ENCODE results near the gene FFAR1.

FFAR1 gene

DNA sequence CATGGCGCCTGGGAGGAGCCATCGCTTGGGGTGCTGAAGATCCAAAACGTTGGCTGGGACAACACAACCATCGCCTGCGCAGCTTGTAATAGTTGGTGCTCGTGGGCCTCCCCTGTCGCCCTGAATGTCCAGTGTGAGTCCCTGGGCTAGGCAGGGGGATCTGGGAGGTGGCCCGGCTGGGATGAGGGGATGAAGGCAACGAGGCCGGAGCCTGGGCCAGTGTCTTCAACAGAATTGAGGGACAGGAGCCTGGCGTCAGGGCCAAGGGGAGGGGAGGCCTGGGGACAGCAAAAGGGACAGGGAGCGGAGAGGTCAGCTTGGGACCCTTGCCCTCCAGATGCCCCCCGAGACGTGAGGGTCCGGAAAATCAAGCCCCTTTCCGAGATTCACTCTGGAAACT, 6.7 kb upstream of the FFAR1 start:
- in situ Hi-C loops (cut with MboI; ENCODE audit: low sequenced_read_pairs): loop anchor here (10.0 kb wide), 1 partner anchor 124 kb away; no protein-coding TSS in a partner anchor

DNA sequence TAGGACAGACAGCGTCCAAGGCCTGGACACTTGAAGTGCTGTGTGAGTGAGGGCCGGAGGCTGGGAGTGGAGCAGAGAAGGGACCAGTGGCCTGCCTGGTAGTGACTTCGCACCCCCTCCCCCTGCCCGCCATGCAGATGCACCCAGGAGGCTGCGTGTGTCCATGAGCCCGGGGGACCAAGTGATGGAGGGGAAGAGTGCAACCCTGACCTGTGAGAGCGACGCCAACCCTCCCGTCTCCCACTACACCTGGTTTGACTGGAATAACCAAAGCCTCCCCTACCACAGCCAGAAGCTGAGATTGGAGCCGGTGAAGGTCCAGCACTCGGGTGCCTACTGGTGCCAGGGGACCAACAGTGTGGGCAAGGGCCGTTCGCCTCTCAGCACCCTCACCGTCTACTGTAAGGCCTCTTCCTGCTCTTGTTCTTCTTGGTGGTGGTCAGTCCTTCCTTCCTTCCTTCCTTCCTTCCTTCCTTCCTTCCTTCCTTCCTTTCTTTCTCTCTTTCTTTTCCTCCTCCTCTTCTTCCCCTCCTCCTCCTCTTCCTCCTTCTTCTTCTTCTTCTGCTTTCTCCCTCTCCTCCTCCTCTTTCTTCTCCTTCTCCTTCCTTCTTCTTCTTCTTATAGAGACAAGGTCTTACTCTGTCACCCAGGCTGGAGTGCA, 6.0 kb upstream of the FFAR1 start:
- in situ Hi-C loops (cut with MboI; ENCODE audit: low sequenced_read_pairs): loop anchor here (10.0 kb wide), 1 partner anchor 123 kb away; no protein-coding TSS in a partner anchor

DNA sequence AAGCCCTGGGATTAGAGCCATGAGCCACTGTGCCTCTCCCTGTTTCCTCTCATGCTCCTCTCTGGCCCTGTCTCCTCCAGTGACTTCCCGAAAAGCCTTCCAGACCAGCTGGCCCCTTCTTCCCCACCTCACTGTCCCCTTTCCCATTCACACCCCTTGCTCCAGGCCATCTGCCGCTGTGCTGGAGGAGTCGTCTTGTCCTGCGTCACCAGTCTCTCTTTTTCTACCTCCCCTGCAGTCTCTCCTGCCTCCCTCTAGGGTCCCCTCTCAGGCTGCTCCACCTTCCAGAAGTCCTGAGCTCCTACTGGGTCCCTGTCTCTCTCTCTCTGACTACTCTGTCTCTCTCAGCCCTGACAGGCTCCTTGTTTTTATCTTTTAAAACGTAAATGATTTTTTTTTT, 5.3 kb upstream of the FFAR1 start:
- in situ Hi-C loops (cut with MboI; ENCODE audit: low sequenced_read_pairs): loop anchor here (10.0 kb wide), 1 partner anchor 122 kb away; no protein-coding TSS in a partner anchor

DNA sequence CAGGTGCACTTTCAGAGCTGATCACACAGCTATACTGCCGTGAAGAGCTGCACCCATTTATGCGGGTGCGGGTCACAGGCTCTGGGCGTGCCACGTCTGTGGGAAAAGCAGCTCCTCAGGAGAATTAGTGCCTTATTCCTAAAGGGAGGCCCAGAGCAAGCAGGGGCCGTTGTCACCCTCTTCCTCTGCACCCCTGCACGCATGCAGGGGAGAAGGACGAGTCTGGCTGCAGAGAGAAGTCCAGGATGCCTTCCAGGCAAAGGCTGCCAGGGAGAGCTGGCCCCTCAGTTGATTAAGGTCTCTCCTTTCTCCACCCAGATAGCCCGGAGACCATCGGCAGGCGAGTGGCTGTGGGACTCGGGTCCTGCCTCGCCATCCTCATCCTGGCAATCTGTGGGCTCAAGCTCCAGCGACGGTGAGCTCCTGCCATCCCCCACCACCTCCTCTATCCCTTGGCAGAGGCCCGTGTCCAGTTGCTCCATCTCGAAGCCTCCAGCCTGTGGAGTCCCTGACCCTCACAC, 3.1 kb upstream of the FFAR1 start:
- in situ Hi-C loops (cut with MboI; ENCODE audit: low sequenced_read_pairs): loop anchor here (10.0 kb wide), 1 partner anchor 120 kb away; no protein-coding TSS in a partner anchor

DNA sequence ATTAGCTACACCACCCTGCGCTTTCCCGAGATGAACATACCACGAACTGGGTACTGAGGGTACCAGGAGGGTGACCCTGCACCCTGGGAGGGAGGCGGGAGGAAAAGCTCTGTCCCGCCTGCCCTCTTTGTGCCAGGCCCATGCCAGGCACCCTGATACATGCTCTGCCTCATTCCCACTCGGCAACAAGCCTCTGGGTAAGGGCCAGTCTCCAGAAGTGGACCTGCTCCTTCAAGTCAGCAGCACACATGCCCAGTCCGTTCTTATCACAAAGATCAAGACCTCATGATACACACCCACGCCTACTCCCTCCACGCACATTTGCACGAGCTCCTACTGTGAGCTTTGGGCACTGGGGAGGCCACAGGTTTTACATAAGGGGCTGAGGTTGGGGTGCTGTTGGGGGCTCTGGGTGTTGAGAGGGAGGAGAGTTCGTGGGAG, 2.0 kb upstream of the FFAR1 start:
- in situ Hi-C loops (cut with MboI; ENCODE audit: low sequenced_read_pairs): loop anchor here (10.0 kb wide), 1 partner anchor 119 kb away; no protein-coding TSS in a partner anchor

DNA sequence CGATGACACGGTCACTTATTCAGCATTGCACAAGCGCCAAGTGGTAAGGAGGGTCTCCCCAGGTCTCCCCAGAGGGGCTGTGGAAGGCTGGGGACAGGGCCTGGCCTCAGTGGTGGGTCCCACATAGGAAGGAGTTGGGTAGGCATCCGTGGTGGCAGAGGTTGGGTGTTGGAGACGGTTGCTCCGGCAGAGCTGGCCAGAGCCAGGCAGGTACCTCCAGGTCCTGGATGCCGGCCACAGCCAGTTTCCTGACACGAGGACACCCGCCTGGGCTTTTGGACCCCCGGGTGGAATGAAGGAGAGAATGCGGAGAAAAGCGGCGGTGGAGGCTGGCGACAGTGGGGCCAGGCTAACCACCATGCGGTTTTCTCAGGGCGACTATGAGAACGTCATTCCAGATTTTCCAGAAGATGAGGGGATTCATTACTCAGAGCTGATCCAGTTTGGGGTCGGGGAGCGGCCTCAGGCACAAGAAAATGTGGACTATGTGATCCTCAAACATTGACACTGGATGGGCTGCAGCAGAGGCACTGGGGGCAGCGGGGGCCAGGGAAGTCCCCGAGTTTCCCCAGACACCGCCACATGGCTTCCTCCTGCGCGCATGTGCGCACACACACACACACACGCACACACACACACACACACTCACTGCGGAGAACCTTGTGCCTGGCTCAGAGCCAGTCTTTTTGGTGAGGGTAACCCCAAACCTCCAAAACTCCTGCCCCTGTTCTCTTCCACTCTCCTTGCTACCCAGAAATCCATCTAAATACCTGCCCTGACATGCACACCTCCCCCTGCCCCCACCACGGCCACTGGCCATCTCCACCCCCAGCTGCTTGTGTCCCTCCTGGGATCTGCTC, 1.3 kb upstream of the FFAR1 start:
- in situ Hi-C loops (cut with MboI; ENCODE audit: low sequenced_read_pairs): loop anchor here (10.0 kb wide), 1 partner anchor 118 kb away; no protein-coding TSS in a partner anchor

DNA sequence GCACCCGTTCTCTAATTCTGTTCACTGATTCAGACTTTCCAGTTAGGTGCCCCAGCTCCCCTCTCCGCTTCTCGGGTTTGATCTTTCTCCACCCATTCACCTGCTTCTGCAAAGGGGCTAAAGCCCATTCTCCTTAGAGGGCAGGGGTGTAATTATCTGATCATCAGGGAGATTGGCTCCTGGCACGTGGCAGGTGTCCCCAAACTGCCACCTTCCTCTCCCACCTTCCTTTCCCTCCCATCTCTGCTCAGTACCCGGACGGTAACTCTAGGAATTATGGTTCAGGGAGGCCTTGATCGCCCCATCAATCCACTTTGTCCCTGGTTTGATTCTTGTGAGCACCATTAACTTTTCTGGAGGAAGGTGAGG, 212 bp downstream of the FFAR1 start:
- in situ Hi-C loops (cut with MboI; ENCODE audit: low sequenced_read_pairs): loop anchor here (10.0 kb wide), 1 partner anchor 117 kb away; no protein-coding TSS in a partner anchor

DNA sequence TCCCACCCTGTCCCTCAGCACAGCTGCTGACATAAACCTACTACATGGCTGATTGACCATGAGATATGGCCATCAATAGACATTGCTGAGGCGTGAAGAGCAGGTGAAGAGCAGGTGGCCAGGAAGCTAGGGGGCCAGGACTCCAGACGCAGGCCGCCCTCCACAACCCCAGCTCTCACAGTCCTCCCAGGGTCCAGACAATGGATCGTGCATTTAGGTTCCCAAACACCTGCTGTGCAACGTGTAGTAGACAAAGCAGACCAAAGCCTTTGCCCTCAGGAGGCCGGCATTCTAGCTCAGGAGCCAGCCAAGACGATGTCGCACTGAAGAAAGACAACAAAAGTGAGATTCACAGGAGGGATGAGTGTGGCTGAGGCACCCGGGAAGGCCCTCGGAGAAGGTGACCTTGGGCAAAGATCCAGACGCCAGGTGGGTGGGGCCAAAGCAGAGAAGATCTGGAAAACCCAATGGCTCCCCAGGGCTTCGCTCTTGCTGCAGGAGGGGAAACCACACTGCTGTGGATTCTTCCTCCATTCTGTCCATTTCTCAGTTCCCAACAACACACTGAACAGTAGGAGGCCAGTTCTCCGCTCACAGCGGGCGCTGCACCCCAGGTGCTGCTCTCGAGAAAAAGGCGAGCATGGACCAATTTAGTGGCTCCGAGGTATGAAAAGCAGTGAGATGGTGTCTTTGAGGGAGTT, 1.4 kb downstream of the FFAR1 start:
- in situ Hi-C loops (cut with MboI; ENCODE audit: low sequenced_read_pairs): loop anchor here (10.0 kb wide), 1 partner anchor 116 kb away; no protein-coding TSS in a partner anchor

DNA sequence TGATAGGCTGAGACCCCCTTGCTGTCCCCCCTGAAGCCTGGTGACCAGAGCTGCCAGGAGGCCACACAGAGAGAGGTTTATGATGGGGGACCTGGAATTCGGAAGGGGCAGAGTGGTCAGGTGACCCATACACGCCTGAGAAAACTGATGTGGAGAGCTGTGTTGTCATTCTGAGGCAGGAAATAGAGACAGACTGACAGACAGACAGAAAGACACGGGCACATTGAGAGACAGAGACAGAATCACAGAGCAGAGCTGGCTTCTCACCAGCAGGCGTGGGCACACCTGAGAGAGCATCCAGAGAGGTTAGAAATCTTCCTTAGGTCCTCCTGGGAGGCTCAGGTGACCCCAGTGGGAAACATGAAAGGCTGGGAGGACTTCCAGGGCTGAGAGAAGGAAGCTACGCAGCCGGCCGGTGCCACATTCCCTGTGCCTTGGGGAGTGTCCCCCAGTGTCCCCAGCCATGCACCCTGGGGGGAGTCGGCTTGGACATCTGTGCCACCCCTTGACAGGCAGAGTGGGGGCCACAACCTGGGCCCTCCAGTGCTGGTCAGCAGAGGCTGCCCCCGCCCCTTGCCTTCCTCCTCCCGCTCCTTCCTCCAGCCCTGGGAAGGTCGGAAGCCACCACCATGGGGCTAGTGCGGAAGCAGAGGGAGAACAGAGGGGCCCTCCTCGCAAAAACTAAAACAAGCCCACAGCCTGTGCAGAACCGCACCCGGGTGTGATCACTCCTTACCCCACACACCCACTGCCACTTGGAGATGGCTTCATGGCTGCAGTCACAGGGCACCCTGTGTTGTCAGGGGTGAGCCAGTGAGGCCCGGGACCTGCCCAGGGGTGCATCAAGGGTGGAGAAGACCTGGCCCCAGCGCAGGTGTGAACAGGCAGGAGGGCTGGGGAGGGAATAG, 2.2 kb downstream of the FFAR1 start:
- in situ Hi-C loops (cut with MboI; ENCODE audit: low sequenced_read_pairs): loop anchor here (10.0 kb wide), 1 partner anchor 115 kb away; no protein-coding TSS in a partner anchor

DNA sequence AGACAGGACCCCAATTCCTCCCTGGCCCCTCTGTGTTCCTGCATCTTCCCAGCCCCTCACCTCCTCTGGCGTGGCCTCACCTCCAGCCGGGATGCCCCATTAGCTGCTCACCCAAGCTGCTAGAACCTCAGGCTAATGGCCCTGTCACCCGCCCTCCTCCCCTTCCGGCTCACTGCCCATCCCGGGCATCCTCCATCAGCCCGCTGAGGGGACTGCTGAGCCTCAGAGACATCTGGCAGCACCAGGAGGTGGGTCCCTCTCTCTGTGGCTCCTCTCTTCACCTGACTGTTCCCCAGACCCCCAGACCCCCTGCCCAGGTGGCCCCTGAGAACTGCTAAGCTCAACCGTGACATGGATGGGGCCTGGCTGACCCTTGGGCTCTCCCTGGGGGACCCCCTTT, 2.9 kb downstream of the FFAR1 start:
- in situ Hi-C loops (cut with MboI; ENCODE audit: low sequenced_read_pairs): no loop called here

DNA sequence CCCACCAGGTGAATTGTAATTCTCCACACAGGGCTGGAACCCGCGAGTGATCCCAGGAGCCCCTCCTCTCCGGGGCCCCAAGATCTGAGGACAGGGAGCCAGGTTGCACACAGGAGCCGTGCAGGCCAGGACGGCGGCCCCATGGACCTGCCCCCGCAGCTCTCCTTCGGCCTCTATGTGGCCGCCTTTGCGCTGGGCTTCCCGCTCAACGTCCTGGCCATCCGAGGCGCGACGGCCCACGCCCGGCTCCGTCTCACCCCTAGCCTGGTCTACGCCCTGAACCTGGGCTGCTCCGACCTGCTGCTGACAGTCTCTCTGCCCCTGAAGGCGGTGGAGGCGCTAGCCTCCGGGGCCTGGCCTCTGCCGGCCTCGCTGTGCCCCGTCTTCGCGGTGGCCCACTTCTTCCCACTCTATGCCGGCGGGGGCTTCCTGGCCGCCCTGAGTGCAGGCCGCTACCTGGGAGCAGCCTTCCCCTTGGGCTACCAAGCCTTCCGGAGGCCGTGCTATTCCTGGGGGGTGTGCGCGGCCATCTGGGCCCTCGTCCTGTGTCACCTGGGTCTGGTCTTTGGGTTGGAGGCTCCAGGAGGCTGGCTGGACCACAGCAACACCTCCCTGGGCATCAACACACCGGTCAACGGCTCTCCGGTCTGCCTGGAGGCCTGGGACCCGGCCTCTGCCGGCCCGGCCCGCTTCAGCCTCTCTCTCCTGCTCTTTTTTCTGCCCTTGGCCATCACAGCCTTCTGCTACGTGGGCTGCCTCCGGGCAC, 3.9 kb downstream of the FFAR1 start:
- in situ Hi-C loops (cut with MboI; ENCODE audit: low sequenced_read_pairs): no loop called here

DNA sequence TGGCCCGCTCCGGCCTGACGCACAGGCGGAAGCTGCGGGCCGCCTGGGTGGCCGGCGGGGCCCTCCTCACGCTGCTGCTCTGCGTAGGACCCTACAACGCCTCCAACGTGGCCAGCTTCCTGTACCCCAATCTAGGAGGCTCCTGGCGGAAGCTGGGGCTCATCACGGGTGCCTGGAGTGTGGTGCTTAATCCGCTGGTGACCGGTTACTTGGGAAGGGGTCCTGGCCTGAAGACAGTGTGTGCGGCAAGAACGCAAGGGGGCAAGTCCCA, 4.4 kb downstream of the FFAR1 start:
- in situ Hi-C loops (cut with MboI; ENCODE audit: low sequenced_read_pairs): no loop called here

DNA sequence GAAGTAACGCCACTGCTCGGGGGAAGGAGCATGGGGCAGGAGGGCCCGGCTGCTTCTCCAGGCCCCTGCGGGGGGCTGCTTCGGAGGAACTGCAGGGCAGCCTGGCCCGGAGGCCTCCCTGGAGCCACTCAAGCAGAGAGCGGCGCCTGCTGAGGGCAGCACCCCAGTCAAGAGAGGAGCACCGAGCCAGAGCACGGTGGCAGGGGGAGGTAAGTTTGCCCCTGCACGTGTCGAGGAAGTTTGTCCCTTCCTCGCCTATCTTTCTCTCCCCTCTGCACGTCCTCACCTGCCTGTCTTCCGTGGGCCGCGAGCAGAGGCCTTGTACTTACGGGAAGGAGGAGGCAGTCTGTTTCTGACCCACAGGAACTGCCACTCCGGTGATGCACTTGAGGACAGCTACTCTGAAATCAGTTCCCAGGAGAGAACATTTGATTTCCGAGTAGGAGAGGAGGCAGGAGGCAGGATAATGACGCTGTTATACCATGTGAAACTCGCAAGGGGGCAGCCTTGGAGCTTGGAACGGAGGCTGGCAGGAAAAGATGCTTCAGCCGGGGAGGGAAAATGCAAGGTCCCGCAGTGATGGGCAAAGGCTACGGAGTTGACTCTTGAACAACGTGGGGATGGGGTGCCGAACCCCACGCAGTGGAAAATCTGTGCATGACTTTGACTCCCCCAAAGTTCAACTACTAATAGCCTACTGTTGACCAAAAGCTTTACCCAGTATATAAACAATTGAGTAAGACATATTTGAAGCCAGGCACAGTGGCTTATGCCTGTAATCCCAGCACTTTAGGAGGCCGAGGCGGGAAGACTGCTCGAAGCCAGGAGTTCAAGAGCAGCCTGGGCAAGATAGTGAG, 5.0 kb downstream of the FFAR1 start:
- in situ Hi-C loops (cut with MboI; ENCODE audit: low sequenced_read_pairs): no loop called here

DNA sequence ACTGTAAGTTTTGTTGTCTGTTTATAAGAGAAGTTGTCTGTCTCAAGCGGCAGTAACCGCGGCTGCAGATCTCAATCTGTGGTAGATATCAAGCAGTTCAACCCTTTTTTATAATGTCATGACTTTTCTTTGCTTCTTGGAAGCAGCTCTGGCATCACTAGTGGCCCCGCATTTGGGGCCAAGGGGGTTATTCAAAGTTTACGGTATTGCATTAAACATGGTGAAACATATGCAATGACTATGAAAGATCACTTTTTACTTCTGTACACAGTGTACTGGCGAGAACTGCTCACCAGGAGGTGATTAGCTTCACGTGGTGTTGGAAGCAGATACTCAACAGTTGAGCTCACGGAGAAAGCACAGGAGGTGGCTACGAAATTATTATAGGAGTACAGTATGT, 5.9 kb downstream of the FFAR1 start:
- in situ Hi-C loops (cut with MboI; ENCODE audit: low sequenced_read_pairs): no loop called here

DNA sequence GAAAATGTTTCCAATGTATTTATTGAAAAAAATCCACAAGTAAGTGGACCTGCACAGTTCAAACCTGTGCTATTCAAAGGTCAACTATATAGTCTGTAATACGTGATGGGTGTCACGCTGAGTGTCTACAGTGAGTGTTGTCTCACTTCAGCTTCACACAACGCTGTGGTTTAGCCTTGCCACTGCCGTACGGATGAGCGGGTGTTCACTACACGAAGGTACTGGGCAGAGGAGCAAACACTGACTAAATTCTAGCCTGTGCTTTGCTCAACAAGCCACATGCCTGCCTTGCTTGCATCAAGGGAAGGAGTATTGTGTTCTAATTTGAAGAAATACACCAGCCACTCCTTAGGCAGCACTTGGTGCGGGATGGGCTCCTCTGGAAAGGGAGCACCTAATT, 7.2 kb downstream of the FFAR1 start:
- in situ Hi-C loops (cut with MboI; ENCODE audit: low sequenced_read_pairs): no loop called here

DNA sequence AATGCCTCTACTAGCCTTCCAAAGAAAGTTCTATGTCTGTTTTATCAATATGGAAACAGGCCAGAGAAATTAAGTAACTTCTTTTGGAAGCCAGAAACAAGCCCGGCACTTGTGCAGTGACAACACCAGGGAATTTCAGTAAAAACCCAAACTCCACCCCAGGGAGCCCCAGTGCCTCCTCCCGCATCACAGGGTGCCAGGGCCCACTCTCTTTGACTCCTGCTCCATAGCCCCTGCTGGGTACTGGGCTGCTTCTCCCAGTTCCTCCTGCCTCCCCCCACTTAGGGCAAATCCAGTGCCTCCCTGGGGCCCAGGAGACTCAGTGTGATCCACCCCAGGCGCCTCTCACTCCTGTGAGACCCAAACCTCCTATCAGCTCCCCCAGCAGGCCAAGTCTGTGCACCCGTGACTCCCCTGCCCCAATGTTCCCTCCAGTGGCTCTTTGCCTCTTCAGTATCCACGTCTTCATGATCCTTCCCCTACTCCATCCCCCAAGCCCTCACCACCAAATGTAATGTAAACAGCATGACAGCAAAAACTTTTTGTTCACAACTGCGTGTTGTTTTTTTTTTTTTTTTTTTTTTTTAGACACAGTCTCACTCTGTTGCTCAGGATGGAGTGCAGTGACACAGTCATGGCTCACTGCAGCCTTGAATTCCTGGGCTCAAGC, 8.2 kb downstream of the FFAR1 start:
- in situ Hi-C loops (cut with MboI; ENCODE audit: low sequenced_read_pairs): no loop called here

DNA sequence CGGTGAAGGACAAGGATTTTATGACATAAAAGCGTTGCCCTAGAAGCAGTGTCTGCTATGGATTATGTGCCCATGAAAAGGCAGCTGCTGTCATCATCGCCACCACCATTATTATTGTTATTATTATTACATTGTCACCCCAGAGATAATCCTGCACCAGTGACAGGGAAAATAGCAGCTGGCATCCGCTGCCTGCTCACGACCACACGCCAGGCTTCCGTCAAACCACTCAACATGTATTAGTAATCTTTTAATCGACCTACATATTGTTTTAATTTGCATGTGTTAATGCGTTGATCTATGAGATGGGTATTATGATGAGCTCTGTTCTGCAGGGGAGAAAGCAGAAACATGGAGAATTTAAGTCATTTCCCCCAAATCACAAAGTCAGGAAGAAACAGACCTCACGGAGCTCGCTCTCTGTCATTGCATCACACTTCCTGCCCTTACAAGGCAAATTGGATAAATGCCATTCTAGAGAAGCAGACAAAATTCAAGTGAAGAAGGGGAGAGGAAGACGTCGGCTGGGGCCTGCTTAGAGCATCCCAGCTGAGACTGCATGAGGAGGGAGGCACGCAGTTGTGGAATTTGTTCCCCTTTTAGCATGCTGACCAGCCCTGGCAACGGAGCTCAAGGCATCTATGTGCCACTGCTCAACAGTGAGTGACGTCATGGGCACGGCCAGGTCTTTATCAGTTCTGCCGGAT, 10.3 kb downstream of the FFAR1 start, which contains the start of gene FFAR3:
FFAR3 (plus strand) TSS at position 594 of the 707 bp plus-strand sequence. CDS start 431 bp downstream, outside the sequence.
- in situ Hi-C loops (cut with MboI; ENCODE audit: low sequenced_read_pairs): no loop called here
